GM18951 (cell line): Measurements from ENCODE around the gene VCAN.

ENCODE experiments used
- POLR2A ChIP-seq: IDR thresholded peaks from 4 replicates; pipeline ENCODE4 v1.6.1; 2011; ENCODE audit warnings: mild to moderate bottlenecking; ENCODE audit not compliant: insufficient read length, insufficient read depth; ENCODE audit errors: extremely low read depth
- in situ Hi-C: fragments of 300-500 bp; cut with MboI; formaldehyde crosslinking; loops from one replicate; pipeline ENCODE4 v1.12.0; 2022; ENCODE audit warnings: low sequenced_read_pairs, mixed read lengths, inconsistent platforms; ENCODE audit not compliant: unreplicated experiment

The VCAN gene

DNA sequence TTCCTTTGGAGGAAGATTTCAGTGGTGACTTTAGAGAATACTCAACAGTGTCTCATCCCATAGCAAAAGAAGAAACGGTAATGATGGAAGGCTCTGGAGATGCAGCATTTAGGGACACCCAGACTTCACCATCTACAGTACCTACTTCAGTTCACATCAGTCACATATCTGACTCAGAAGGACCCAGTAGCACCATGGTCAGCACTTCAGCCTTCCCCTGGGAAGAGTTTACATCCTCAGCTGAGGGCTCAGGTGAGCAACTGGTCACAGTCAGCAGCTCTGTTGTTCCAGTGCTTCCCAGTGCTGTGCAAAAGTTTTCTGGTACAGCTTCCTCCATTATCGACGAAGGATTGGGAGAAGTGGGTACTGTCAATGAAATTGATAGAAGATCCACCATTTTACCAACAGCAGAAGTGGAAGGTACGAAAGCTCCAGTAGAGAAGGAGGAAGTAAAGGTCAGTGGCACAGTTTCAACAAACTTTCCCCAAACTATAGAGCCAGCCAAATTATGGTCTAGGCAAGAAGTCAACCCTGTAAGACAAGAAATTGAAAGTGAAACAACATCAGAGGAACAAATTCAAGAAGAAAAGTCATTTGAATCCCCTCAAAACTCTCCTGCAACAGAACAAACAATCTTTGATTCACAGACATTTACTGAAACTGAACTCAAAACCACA lies 67.4 kb downstream of the VCAN start:
- no peak for TF ChIP-seq POLR2A
- in situ Hi-C loops, result no loop called here

DNA sequence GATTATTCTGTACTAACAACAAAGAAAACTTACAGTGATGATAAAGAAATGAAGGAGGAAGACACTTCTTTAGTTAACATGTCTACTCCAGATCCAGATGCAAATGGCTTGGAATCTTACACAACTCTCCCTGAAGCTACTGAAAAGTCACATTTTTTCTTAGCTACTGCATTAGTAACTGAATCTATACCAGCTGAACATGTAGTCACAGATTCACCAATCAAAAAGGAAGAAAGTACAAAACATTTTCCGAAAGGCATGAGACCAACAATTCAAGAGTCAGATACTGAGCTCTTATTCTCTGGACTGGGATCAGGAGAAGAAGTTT lies 67.9 kb downstream of the VCAN start:
- in situ Hi-C loops, result no loop called here
- TF ChIP-seq POLR2A, result no peak

DNA sequence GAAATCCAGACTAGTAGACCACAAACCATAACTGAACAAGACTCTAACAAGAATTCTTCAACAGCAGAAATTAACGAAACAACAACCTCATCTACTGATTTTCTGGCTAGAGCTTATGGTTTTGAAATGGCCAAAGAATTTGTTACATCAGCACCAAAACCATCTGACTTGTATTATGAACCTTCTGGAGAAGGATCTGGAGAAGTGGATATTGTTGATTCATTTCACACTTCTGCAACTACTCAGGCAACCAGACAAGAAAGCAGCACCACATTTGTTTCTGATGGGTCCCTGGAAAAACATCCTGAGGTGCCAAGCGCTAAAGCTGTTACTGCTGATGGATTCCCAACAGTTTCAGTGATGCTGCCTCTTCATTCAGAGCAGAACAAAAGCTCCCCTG lies 68.6 kb downstream of the VCAN start:
- TF ChIP-seq POLR2A, result no peak
- in situ Hi-C loops, result no loop called here

DNA sequence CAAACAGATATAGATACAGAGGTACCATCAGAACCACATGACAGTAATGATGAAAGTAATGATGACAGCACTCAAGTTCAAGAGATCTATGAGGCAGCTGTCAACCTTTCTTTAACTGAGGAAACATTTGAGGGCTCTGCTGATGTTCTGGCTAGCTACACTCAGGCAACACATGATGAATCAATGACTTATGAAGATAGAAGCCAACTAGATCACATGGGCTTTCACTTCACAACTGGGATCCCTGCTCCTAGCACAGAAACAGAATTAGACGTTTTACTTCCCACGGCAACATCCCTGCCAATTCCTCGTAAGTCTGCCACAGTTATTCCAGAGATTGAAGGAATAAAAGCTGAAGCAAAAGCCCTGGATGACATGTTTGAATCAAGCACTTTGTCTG lies 69.2 kb downstream of the VCAN start:
- no peak for TF ChIP-seq POLR2A
- in situ Hi-C loops, result no loop called here

- TF ChIP-seq POLR2A, result no peak
- in situ Hi-C loops, result no loop called here
These were observed 71.3 kb downstream of the VCAN start for GRCh38 chr5:83542839-83543238.

DNA sequence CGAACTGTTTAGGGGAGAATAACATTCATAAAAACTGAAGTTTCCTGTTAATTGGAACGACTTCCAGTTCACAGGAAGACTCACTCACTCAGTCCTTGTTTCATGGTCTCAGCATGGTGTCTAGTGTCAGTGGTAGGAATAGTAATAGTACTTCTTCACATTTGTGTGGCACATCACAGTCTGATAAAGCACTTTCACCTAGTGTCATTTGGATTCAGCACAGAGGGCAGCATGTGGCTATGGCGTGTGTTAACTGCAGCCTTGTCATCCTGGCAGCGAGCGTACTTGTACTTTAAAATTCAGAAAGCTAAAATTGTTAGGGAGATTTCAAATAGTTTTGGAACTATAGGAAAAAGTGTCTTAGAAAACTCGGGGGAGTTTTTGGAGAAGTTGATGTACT lies 72.4 kb downstream of the VCAN start:
- in situ Hi-C loops, result no loop called here
- no peak for TF ChIP-seq POLR2A

DNA sequence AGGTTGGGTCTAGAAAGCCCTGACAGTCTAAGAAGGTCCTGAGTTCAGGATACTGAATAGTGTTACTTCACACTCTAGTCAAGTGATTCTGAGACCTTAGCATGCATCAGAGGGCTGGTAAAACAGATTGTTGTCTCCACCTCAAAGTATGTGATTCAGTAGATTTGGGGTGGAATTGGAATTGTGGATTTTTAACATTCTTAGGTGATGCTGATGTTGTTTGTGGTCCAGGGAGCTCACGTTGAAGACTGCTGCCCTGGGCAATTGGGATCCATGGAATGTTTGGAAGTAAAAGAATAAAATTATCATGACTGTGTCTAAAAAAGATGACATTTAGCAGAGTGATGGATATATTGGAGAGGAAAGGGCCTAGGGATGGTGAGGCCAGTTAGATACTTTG lies 75.6 kb downstream of the VCAN start:
- in situ Hi-C loops, result no loop called here
- TF ChIP-seq POLR2A, result no peak

DNA sequence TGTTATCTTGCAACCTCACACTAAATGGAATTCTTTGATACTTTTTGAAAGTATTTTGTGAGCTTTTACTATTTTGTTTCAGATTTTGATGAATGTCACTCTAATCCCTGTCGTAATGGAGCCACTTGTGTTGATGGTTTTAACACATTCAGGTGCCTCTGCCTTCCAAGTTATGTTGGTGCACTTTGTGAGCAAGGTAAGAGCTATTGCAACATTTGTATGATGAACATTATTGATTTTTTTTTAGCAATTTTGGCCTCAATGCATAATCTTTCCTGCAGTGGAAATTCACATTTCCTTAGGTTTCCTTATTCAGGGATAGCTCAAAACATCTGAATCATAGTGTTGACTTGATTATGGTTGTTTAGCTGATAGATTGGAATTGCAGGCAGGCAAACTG lies 76.3 kb downstream of the VCAN start:
- in situ Hi-C loops, result no loop called here
- TF ChIP-seq POLR2A, result no peak

DNA sequence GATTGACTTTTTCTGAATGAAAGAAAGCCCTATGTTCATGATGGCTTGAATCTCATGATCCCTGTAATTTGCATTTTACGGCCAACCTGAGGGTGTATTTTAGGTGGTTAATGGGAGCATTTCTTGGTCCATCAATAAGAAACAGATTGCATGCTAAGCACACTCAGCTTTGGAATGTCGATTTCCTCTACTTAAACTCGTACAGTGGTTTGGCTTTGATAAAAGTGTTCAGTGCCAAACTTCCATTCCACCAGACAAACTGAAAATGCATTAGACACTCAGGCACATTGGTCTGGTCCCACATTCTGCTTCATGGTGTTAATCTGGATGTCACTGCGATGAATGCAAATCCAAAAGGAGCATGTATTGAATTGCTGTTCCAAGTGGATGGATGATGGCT lies 77.0 kb downstream of the VCAN start:
- TF ChIP-seq POLR2A, result no peak
- in situ Hi-C loops, result no loop called here

DNA sequence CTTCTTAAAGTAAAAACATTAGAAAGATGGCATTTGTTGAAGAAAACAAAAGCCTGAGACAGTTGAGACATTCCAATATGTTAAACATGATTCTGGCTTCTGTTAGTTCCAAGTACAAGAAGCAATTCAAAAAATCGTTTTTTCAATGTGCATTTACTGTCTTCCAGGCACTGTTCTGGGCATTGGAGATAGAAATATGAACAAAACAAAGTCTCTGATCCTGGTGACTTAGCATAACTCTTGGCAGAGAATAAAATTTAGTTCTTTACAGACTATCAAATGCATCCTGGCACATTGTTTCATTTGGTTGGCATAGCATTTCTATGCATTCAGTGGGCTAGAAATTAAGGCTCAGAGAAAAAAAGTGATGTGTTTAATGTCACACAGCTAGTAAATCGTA lies 77.5 kb downstream of the VCAN start:
- TF ChIP-seq POLR2A, result no peak

DNA sequence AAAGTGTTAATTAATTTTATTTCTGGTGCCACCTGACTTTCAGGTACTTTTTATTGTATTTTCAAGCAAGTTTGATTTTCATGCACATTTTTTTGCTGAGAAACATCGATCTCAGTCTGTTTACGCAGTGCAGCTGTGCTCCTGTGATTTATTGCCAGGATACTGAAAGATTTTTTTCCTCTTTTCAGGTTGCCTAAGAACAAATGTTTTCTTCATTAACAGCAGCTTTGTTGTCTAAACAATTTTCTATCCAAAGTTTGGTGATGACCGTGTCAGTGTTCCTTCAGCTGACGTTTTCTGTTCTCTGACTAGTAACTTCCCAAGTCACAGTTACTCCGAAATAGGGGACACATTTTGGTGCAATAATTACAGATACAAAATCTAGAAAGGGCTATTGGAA lies 78.1 kb downstream of the VCAN start:
- in situ Hi-C loops, result loop anchor here (10.0 to 25.0 kb wide), 2 partner anchors 912 to 1195 kb away; no protein-coding TSS in a partner anchor
- no peak for TF ChIP-seq POLR2A

More for the DNA sequence above, 77.5 kb downstream of the VCAN start:
- in situ Hi-C loops, result no loop called here

GRCh38 chr5:83551821-83552220 lies 80.3 kb downstream of the VCAN start:
- in situ Hi-C loops, result loop anchor here (10.0 to 25.0 kb wide), 2 partner anchors 915 to 1197 kb away; no protein-coding TSS in a partner anchor

GRCh38 chr5:83552275-83552674 lies 80.7 kb downstream of the VCAN start:
- TF ChIP-seq POLR2A, result no peak
- in situ Hi-C loops, result loop anchor here (10.0 to 25.0 kb wide), 2 partner anchors 915 to 1197 kb away; no protein-coding TSS in a partner anchor

More at GRCh38 chr5:83551821-83552220, 80.3 kb downstream of the VCAN start:
- no peak for TF ChIP-seq POLR2A

DNA sequence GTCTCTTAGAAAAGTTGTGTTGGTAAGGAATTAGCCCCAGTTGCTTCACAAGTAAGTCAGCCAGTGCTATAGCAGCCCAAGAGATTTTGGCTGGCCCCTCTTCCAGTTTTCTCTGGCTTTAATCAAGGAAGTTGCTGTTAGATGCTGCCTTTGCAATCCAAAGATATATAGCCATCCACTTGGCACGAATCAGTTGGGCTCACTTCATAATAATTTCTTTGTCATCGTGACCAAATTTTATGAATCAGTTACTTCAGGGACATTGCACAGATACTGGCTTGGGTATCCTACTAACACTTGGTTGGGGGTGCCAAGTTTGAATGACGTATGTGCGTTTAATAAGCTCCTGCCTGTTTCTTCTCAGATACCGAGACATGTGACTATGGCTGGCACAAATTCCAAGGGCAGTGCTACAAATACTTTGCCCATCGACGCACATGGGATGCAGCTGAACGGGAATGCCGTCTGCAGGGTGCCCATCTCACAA lies 81.5 kb downstream of the VCAN start:
- in situ Hi-C loops, result loop anchor here (10.0 to 25.0 kb wide), 2 partner anchors 916 to 1198 kb away; no protein-coding TSS in a partner anchor
- no peak for TF ChIP-seq POLR2A
